ENCODE results near the gene SCYL3. TPM values are rescaled to one million over a fixed set of nuclear protein-coding genes. Genes with fewer than 3 reads are reported as not detected.

SCYL3 gene
- total RNA-seq, 1 experiment from 2014 or later, result 5.9 TPM

DNA sequence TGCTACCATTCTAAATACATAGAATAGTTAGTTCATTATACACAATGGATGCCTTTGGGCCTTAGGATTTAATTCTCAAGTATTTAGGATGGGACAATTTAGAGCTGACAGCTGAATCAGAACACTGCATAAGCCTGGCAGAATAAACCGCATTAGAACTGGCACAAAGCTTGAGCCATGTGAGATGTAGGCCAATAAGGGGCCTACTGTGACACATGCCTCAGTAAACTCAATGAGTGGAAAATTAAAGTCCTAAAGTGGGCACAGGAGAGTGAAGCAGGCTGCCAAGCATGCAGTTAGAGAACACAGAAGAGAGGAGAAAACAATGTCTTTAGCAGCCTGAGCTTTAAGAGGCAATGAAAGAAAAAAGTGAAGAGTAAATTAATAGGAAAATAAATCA is 24.3 kb downstream of the SCYL3 start:
- intact Hi-C loops (cut with micrococcal nuclease; ENCODE audit: unreplicated experiment), result no loop called here
- peaks cover 10% of the 10 kb centered on the region for H3K36me3 ChIP-seq (ENCODE audit: control insufficient read depth, insufficient read depth, low read length)
- no TSS peak for BruUV-seq (replicated peaks)
- H3K9me3 ChIP-seq, result 0 out of 2 replicates have a peak, but pooled peaks cover 6% of the 10 kb centered on the region
- H3K4me1 ChIP-seq, result no peaks in the 10 kb centered on the region
- Mint-ChIP-seq H3K27ac (ENCODE audit: unreplicated experiment) (no peak overlapping the region), H3K36me3 (ENCODE audit: insufficient read depth, unreplicated experiment) (peaks cover 42% of the 10 kb centered on the region), H3K4me1 (ENCODE audit: low read depth, unreplicated experiment) (no peaks in the 10 kb centered on the region), H3K4me3 (ENCODE audit: unreplicated experiment) (no peak overlapping the region), H3K27me3 (ENCODE audit: insufficient read depth, unreplicated experiment) (no peaks in the 10 kb centered on the region), H3K9me3 (ENCODE audit: unreplicated experiment) (no peaks in the 10 kb centered on the region)
- no peak overlapping the region for H3K4me3 ChIP-seq (ENCODE audit: low read depth, low read length)
- CTCF ChIA-PET, result no interaction called here
- POLR2A ChIA-PET, result no interaction called here
- no peaks in the 10 kb centered on the region for H3K27me3 ChIP-seq (replicated peaks; ENCODE audit: control insufficient read depth, insufficient read depth, low read length)
- DNase-seq, result no peak
- TF ChIP-seq, protein P1, sequence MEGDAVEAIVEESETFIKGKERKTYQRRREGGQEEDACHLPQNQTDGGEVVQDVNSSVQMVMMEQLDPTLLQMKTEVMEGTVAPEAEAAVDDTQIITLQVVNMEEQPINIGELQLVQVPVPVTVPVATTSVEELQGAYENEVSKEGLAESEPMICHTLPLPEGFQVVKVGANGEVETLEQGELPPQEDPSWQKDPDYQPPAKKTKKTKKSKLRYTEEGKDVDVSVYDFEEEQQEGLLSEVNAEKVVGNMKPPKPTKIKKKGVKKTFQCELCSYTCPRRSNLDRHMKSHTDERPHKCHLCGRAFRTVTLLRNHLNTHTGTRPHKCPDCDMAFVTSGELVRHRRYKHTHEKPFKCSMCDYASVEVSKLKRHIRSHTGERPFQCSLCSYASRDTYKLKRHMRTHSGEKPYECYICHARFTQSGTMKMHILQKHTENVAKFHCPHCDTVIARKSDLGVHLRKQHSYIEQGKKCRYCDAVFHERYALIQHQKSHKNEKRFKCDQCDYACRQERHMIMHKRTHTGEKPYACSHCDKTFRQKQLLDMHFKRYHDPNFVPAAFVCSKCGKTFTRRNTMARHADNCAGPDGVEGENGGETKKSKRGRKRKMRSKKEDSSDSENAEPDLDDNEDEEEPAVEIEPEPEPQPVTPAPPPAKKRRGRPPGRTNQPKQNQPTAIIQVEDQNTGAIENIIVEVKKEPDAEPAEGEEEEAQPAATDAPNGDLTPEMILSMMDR (IDR thresholded peaks at IDR 0.05; ENCODE audit: insufficient read depth in 1 of 2, low read depth in 1 of 2, low read length in 1 of 2, severe bottlenecking in 1 of 2, unreplicated experiment in 1 of 2), result no peak

DNA sequence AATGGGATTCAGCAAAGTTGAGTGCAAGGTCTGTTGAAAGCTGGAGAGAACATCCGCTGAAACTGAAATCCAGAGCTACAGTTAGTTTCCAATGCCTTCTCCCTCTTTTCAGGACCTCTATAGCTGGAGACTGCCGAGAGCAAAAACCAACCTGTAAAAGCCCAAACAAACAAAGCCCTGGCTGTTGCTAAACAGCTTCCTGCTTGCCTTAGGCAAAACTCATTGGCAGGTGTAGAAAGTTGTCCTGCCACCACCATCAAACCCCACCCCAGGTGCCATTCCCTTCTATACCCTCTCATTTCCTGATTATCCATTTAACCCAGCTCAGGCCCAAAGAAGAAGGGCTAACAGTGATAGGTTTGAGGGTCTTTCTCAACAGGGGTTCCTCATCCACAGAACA is 24.7 kb downstream of the SCYL3 start:
- TF ChIP-seq, protein P1 (IDR thresholded peaks at IDR 0.05; ENCODE audit: insufficient read depth in 1 of 2, low read depth in 1 of 2, low read length in 1 of 2, severe bottlenecking in 1 of 2, unreplicated experiment in 1 of 2), result no peak
- intact Hi-C loops (cut with micrococcal nuclease; ENCODE audit: unreplicated experiment), result no loop called here
- H3K9me3 ChIP-seq, result 0 out of 2 replicates have a peak, but pooled peaks cover 6% of the 10 kb centered on the region
- H3K36me3 ChIP-seq (ENCODE audit: control insufficient read depth, insufficient read depth, low read length), result peaks cover 10% of the 10 kb centered on the region
- Mint-ChIP-seq H3K27me3 (ENCODE audit: insufficient read depth, unreplicated experiment) (no peaks in the 10 kb centered on the region), H3K36me3 (ENCODE audit: insufficient read depth, unreplicated experiment) (peaks cover 47% of the 10 kb centered on the region), H3K4me3 (ENCODE audit: unreplicated experiment) (no peak overlapping the region), H3K27ac (ENCODE audit: unreplicated experiment) (no peak overlapping the region), H3K9me3 (ENCODE audit: unreplicated experiment) (no peaks in the 10 kb centered on the region), H3K4me1 (ENCODE audit: low read depth, unreplicated experiment) (no peaks in the 10 kb centered on the region)
- POLR2A ChIA-PET, result no interaction called here
- H3K27me3 ChIP-seq (replicated peaks; ENCODE audit: control insufficient read depth, insufficient read depth, low read length), result no peaks in the 10 kb centered on the region
- no peak overlapping the region for H3K4me3 ChIP-seq (ENCODE audit: low read depth, low read length)
- H3K4me1 ChIP-seq, result no peaks in the 10 kb centered on the region
- no TSS peak for BruUV-seq (replicated peaks)
- CTCF ChIA-PET, result no interaction called here
- no peak for DNase-seq

DNA sequence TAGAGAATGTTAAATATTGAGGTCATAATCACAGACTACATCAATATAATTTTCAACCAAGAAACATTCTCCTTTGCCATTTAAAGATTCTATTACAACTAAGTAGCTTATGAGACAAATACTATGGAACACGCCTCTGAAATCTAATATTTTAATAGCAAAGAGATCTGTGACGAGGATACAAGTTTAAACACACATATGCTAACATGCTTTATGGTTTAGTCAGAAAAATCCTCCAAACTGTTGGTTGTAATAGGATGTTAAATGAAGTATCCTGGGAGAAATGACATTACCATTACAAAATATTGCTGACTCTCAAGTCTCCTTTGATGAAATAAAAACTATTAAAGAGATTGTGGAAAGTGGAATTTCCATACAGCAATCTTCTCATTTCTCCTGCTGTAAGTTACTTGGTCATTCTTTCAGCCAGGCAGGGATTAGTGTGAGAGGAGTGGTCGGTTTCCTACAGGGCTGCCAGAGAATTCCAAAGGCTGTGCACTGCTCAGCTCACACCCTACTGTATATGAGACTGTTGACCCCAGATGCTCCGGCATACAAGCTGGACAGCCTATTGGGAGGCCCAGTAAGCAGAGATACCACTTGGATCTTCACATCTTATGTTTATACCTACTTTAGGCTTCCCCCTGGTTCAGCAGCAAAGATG is 26.6 kb downstream of the SCYL3 start:
- no peak overlapping the region for H3K27ac Mint-ChIP-seq (ENCODE audit: unreplicated experiment)
- DNase-seq, result no peak
- no peaks in the 10 kb centered on the region for H3K4me1 Mint-ChIP-seq (ENCODE audit: low read depth, unreplicated experiment)
- H3K27me3 Mint-ChIP-seq (ENCODE audit: insufficient read depth, unreplicated experiment), result no peaks in the 10 kb centered on the region
- no peak overlapping the region for H3K4me3 Mint-ChIP-seq (ENCODE audit: unreplicated experiment)
- ChIA-PET POLR2A (no interaction called here), CTCF (no interaction called here)
- peaks cover 50% of the 10 kb centered on the region for H3K36me3 Mint-ChIP-seq (ENCODE audit: insufficient read depth, unreplicated experiment)
- BruUV-seq (replicated peaks), result no TSS peak
- no peaks in the 10 kb centered on the region for H3K27me3 ChIP-seq (replicated peaks; ENCODE audit: control insufficient read depth, insufficient read depth, low read length)
- H3K4me1 ChIP-seq, result no peaks in the 10 kb centered on the region
- no peak overlapping the region for H3K4me3 ChIP-seq (ENCODE audit: low read depth, low read length)
- H3K36me3 ChIP-seq (ENCODE audit: control insufficient read depth, insufficient read depth, low read length), result peaks cover 7% of the 10 kb centered on the region
- TF ChIP-seq, protein P1 (IDR thresholded peaks at IDR 0.05; ENCODE audit: insufficient read depth in 1 of 2, low read depth in 1 of 2, low read length in 1 of 2, severe bottlenecking in 1 of 2, unreplicated experiment in 1 of 2), result no peak
- no peaks in the 10 kb centered on the region for H3K9me3 Mint-ChIP-seq (ENCODE audit: unreplicated experiment)
- intact Hi-C loops (cut with micrococcal nuclease; ENCODE audit: unreplicated experiment), result no loop called here
- H3K9me3 ChIP-seq, result no peaks in the 10 kb centered on the region
